Right renal pelvis (tissue), 4 donors: Measurements from ENCODE around the gene CIART. TPM values are rescaled to one million over a fixed set of nuclear protein-coding genes. Genes with fewer than 3 reads are reported as not detected.
"Not testable (repeated sequence)": the region's sequence is repeated elsewhere in the genome, so short reads cannot be mapped to it uniquely, and the experiment has no call there.

Experiments
- DNase-seq, 4 donors: peaks; one replicate each; pipeline ENCODE4 v3.0.0-alpha.2; 2013; ENCODE audit warnings: low read depth in 4 of 4, low spot score in 3 of 4, missing footprints in 1 of 4
- polyA plus RNA-seq, 4 donors: library from polyadenylated mRNA; unstranded; fragments of 120-200 nt; gene quantifications; one replicate each; pipeline ENCODE4 v1.2.1, GENCODE V29; 2013; ENCODE audit not compliant: insufficient read length in 4 of 4

Gene CIART, protein sequence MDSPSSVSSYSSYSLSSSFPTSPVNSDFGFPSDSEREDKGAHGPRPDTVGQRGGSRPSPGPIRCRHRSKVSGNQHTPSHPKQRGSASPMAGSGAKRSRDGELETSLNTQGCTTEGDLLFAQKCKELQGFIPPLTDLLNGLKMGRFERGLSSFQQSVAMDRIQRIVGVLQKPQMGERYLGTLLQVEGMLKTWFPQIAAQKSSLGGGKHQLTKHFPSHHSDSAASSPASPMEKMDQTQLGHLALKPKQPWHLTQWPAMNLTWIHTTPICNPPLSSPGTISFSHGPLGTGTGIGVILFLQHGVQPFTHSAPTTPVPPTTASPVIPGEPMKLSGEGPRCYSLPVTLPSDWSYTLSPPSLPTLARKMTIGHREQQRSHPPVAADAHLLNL
- polyA plus RNA-seq: 1 to 10 TPM; 7.0 to 8.1 (median 7.5) TPM

DNA sequence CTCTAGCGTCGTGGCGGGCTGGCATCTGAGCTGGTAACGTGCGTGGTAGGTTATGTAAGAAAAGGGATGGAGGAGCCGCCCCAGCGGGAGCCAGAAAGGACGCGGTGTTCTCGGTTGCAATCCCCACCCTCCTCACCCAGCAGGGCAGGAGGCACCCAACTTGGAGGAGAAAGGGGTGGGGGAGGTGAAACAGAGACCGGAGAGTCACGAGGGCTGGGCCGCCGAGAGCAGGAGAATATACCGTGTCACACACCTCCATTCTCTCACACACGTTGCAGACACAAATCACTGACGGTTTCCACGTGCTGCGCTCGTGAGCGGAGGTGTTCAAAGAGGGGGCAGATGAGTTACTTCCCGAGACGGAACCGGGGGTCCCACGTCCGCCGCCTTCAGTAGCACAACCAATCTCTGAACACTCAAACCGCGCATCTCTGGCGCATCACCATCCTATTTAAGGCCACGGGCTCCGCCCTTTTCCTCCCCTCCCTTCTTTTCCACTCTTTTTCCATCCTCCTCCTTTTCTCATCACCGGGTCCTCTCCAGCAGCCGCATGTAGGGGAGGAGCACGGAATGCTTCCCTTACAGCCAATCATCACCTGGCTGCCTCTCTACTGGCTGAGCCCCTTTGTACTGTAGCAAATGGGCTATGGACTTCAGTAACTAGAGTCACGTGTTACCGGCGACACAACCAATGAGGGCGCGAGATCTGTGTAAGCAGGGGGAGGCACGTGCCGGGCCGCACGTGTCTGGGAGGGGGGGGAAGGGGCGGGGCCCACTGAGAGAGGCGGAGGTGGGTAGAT, at the start of gene CIART:
CIART (plus strand) TSS at position 797 of the 800 bp plus-strand sequence. CDS start 714 bp downstream, outside the sequence.
- DNase-seq: peak; percentile 88 to 94 (median 92)

GRCh38 chr1:150232921-150233320, 49.4 kb upstream of the CIART start:
- not testable (repeated sequence) for DNase-seq

DNA sequence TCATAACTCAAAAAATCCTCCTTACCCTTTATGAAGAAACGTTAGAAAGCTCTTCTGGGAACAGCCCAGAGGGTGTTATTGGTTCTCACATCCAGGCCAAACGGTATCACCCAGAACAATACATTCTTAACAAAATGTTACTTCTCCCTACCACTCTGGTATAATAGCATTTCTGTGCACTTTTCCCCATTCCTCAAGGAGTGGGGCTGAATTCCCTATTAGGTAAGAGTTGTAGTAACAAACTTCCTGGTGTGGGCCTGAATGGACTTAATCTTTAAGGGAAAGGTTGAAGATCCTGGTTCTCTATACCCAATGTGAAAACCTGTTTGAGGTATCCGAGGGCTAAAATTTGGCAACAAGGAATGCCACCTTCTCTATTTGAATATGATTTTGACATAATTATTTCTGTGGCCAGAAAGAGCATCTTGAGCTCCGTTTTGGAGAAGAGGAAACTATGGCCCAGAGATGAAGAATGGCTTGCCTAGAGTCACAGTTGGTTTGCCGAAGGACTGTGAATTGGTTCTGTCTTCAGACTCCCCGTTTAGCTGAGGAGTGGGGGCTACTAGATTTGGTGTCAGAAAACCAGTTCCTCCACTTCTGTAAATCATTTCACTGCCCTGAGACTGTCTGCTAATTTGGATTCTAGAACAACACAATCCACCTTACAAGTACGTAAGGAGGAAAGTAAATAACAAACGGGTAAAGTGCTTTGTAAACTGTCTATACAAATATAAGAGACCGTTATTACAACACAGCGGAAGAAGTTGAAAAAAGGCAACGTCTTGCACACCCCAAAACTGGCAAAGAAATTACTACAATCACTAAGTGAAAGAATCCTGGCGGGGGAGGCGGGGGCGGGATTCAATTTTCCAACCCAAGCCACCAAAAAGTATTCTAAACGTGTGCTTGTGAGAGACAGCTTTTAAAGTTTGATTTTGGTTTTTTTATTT, 48.7 kb upstream of the CIART start:
- DNase-seq: no peak

DNA sequence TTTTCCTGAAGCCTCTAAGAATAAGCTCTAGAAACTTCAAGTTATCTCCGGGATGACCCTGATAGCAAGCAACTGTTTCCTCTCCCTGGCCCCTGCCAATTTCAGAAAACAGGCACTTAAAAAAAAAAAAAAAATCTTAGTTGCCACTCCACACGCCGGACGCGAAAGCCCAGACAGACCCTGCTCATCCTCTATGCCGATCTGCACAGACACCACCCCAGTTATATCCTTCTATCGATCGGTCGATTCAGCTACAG, 48.1 kb upstream of the CIART start:
- DNase-seq: no peak

GRCh38 chr1:150234566-150235293, 47.6 kb upstream of the CIART start:
- peak in 1 of 4 donors; percentile 68 for DNase-seq

DNA sequence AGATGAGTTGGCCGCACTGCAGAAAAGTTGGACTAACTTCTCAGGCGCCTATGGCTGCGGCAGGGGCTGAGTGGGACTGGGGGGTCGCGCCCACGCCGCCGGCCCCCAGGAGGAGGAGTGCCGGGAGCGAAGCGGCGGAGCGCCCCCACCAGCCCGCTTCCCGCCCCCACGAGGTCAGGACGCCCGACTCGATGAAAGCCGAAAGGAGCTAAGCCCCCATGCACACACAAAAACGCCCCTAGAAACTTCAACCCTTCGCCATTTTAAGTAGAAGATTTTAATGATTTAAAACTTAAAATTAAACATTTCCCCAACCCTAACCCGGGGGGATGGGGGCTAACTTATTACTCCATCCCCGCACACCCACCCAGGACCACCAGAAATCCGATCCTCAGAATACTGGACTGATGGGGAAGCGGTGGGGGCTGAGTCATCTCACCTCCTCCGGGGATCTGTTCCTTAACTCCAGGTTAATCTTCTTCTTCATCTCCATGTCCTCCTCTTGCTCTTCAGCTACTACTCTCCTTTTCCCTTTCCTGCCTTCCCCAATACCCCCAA, 47.0 kb upstream of the CIART start:
- no peak for DNase-seq

- peak; percentile 93 to 98 (median 96) for DNase-seq
Observed at GRCh38 chr1:150235852-150236613, 46.3 kb upstream of the CIART start, which contains the start of gene ANP32E. Gene ANP32E, minus strand, starts transcription at chr1:150236112. Its CDS starts 326 bp downstream, at chr1:150235786.

DNA sequence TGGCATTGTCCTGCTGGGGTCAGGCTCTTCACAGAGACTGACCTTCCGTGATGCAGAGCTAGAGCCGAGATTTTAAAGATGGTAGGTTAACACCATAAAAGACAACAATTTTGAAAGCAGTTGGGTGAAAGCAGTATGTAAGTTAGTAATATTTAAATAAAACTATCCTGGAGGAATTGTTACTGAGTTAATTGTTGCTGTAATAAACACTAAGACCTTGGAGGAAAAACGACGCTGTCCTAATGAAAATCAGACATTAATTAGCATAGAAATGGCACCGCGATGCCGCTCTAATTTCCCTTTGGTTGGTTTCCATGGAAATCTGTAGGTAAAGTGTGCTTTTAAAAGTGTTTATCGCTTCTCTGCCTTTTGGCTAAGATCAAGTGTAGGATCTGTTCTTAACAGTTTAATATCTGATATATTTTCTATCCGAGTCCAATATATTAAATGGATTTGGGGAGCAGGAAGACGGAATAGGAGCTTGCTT, 45.7 kb upstream of the CIART start:
- DNase-seq: no peak

- not testable (repeated sequence) for DNase-seq
Observed at GRCh38 chr1:150237176-150237575, 45.2 kb upstream of the CIART start.

DNA sequence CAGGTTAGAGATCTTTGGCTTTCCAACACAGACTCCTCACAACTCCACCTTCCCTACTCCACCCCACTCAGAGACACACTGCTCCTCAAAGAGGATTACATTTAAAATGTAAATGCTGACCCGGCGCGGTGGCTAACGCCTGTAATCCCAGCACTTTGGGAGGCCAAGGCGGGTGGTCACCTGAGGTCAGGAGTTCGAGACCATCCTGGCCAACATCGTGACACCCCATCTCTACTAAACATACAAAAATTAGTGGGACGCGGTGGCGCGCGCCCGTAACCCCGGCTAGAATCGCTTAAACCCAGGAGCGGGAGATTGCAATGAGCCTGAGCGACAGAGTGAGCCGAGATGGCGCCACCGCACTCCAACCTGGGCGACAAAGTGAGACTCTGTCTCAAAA, 44.6 kb upstream of the CIART start:
- DNase-seq: no peak

DNA sequence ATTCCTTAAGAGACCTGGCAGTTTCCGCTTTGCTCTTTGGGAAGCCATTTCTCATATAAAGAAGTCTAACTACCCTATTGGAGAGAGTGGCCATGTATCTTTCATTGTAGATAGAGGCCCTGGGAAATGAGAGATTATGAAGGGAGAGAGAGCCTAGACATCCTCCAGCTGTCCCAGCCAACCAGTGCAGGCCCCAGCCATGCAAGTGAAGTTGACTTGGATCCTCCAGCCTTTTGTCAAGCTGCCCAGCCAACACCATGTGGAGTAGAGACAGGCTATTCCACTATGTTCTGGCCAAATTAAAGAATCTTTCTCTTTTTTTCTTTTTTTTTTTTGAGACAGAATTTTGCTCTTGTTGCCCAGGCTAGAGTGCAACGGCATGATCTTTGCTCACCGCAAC, 39.4 kb upstream of the CIART start:
- no peak for DNase-seq

GRCh38 chr1:150249936-150250335, 32.4 kb upstream of the CIART start:
- DNase-seq: no peak

- no peak for DNase-seq
Observed at GRCh38 chr1:150256198-150256553, 26.2 kb upstream of the CIART start.

GRCh38 chr1:150256554-150257341, 25.6 kb upstream of the CIART start:
- no peak for DNase-seq

GRCh38 chr1:150257624-150258585, 24.4 kb upstream of the CIART start, which contains the start of gene CA14:
Gene CA14, plus strand, starts transcription at chr1:150257774. Its CDS starts 355 bp downstream, at chr1:150258129.
- no peak for DNase-seq

- DNase-seq: no peak
Observed at GRCh38 chr1:150259217-150259616, 23.1 kb upstream of the CIART start.
